ENCODE results near the gene AK4. TPM values are rescaled to one million over a fixed set of nuclear protein-coding genes. Genes with fewer than 3 reads are reported as not detected.
"Not testable (repeated sequence)": the region's sequence is repeated elsewhere in the genome, so short reads cannot be mapped to it uniquely, and the experiment has no call there.

AK4 gene
- polyA plus RNA-seq, 1 donor, result 16.5 TPM

GRCh38 chr1:65119951-65120350 lies 28.1 kb upstream of the AK4 start:
- Histone ChIP-seq H3K9me3 (ENCODE audit: control insufficient read depth, low read depth, low read length) (no peaks in the 10 kb centered on the region), H3K27ac (ENCODE audit: low read length) (no peak overlapping the region), H3K4me1 (ENCODE audit: control insufficient read depth, insufficient read depth, low read length) (no peaks in the 10 kb centered on the region), H3K27me3 (ENCODE audit: control insufficient read depth, insufficient read depth, low read length) (no peaks in the 10 kb centered on the region), H3K36me3 (ENCODE audit: control insufficient read depth, insufficient read depth, low read length) (no peaks in the 10 kb centered on the region), H3K4me3 (ENCODE audit: low read length) (no peak overlapping the region)
- no CpG with 5 or more reads among the region's 4 CpGs for WGBS (ENCODE audit: insufficient coverage, low lambda C conversion rate)
- DNase-seq, result no peak

- H3K4me3 ChIP-seq (ENCODE audit: low read length); H3K36me3 ChIP-seq (ENCODE audit: control insufficient read depth, insufficient read depth, low read length); H3K9me3 ChIP-seq (ENCODE audit: control insufficient read depth, low read depth, low read length); H3K27me3 ChIP-seq (ENCODE audit: control insufficient read depth, insufficient read depth, low read length); H3K27ac ChIP-seq (ENCODE audit: low read length); H3K4me1 ChIP-seq (ENCODE audit: control insufficient read depth, insufficient read depth, low read length); DNase-seq: not testable (repeated sequence)
- WGBS (ENCODE audit: insufficient coverage, low lambda C conversion rate), result no CpG with 5 or more reads among the region's 4 CpGs
Measured at GRCh38 chr1:65129104-65129503, 18.9 kb upstream of the AK4 start.

- H3K9me3 ChIP-seq (ENCODE audit: control insufficient read depth, low read depth, low read length), result no peaks in the 10 kb centered on the region
- WGBS (ENCODE audit: insufficient coverage, low lambda C conversion rate), result no CpG with 5 or more reads among the region's 1 CpG
Measured at GRCh38 chr1:65138524-65138923, 9.5 kb upstream of the AK4 start.

DNA sequence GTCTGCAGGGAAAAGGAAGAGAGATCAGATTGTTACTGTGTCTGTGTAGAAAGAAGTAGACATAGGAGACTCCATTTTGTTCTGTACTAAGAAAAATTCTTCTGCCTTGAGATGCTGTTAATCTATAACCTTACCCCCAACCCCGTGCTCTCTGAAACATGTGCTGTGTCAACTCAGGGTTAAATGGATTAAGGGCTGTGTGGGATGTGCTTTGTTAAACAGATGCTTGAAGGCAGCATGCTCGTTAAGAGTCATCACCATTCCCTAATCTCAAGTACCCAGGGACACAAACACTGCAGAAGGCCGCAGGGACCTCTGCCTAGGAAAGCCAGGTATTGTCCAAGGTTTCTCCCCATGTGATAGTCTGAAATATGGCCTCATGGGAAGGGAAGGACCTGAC lies 8.2 kb upstream of the AK4 start:
- not testable (repeated sequence) for H3K36me3 ChIP-seq (ENCODE audit: control insufficient read depth, insufficient read depth, low read length); H3K27ac ChIP-seq (ENCODE audit: low read length); H3K4me3 ChIP-seq (ENCODE audit: low read length); H3K4me1 ChIP-seq (ENCODE audit: control insufficient read depth, insufficient read depth, low read length); H3K9me3 ChIP-seq (ENCODE audit: control insufficient read depth, low read depth, low read length); H3K27me3 ChIP-seq (ENCODE audit: control insufficient read depth, insufficient read depth, low read length); DNase-seq
- WGBS (ENCODE audit: insufficient coverage, low lambda C conversion rate), result no CpG with 5 or more reads among the region's 3 CpGs

More at GRCh38 chr1:65138524-65138923, 9.5 kb upstream of the AK4 start:
- Histone ChIP-seq H3K4me1 (ENCODE audit: control insufficient read depth, insufficient read depth, low read length) (peaks cover 5% of the 10 kb centered on the region), H3K4me3 (ENCODE audit: low read length) (no peak overlapping the region), H3K27ac (ENCODE audit: low read length) (no peak overlapping the region), H3K27me3 (ENCODE audit: control insufficient read depth, insufficient read depth, low read length) (no peaks in the 10 kb centered on the region), H3K36me3 (ENCODE audit: control insufficient read depth, insufficient read depth, low read length) (no peaks in the 10 kb centered on the region)
- no peak for DNase-seq

GRCh38 chr1:65141394-65141793 lies 6.6 kb upstream of the AK4 start:
- Histone ChIP-seq H3K4me3 (ENCODE audit: low read length) (no peak overlapping the region), H3K4me1 (ENCODE audit: control insufficient read depth, insufficient read depth, low read length) (peaks cover 5% of the 10 kb centered on the region), H3K27me3 (ENCODE audit: control insufficient read depth, insufficient read depth, low read length) (peaks cover 4% of the 10 kb centered on the region), H3K36me3 (ENCODE audit: control insufficient read depth, insufficient read depth, low read length) (no peaks in the 10 kb centered on the region), H3K27ac (ENCODE audit: low read length) (peak overlapping the region; percentile 6), H3K9me3 (ENCODE audit: control insufficient read depth, low read depth, low read length) (no peaks in the 10 kb centered on the region)
- no CpG with 5 or more reads among the region's 4 CpGs for WGBS (ENCODE audit: insufficient coverage, low lambda C conversion rate)
- DNase-seq, result peak; percentile 43 to 77

DNA sequence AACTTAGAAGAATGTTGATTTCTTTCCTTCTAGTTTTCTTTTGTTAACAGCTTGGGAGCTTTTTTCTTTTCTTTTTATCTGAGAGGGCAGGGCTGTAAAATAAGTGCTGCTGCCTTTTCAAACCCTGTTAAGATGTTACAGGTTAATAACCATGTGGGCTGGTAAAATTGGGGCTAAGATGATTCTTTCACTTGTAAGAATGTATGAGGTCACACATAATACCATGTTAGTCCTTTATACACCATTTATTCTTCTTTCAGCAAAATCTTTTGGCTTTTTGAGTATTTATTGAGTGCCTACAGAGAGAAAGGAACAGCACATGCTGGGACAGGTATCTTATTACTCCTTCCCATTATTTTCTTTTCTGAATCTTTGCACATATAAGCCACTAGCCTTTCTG lies 6.1 kb upstream of the AK4 start:
- H3K9me3 ChIP-seq (ENCODE audit: control insufficient read depth, low read depth, low read length), result no peaks in the 10 kb centered on the region
- H3K4me1 ChIP-seq (ENCODE audit: control insufficient read depth, insufficient read depth, low read length), result peaks cover 5% of the 10 kb centered on the region
- H3K27ac ChIP-seq (ENCODE audit: low read length), result peak overlapping the region; percentile 6

DNA sequence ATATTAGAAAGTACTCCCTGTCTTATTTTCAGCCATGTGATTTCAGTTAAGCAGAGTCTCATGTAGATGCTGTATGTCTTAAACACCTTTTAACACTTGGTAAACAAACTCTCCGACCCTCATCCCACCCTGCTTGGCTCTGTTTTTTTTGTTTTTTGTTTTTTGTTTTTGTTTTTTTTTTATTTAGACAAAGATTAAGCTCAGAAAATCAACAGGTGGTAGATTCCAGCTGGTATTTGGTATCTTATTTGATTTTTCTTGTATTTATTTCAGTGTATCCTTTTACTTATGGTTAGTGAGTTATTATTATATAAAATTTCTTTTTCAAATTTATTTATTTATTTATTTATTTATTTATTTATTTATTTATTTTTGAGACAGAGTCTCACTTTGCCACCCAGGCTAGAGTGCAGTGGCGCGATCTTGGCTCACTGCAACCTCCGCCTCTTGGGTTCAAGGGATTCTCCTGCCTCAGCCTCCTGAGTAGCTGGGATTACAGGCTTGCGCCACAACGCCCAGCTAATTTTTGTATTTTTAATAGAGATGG lies 4.8 kb upstream of the AK4 start:
- not testable (repeated sequence) for H3K4me3 ChIP-seq (ENCODE audit: low read length); H3K36me3 ChIP-seq (ENCODE audit: control insufficient read depth, insufficient read depth, low read length); H3K9me3 ChIP-seq (ENCODE audit: control insufficient read depth, low read depth, low read length); DNase-seq; H3K27ac ChIP-seq (ENCODE audit: low read length); H3K4me1 ChIP-seq (ENCODE audit: control insufficient read depth, insufficient read depth, low read length)
- H3K27me3 ChIP-seq (ENCODE audit: control insufficient read depth, insufficient read depth, low read length), result peaks cover 13% of the 10 kb centered on the region
- WGBS (ENCODE audit: insufficient coverage, low lambda C conversion rate), result 17% methylated on average over 1 of the region's 6 CpGs

More for the DNA sequence above, 6.1 kb upstream of the AK4 start:
- DNase-seq, result no peak
- Histone ChIP-seq H3K4me3 (ENCODE audit: low read length) (no peak overlapping the region), H3K27me3 (ENCODE audit: control insufficient read depth, insufficient read depth, low read length) (peaks cover 9% of the 10 kb centered on the region), H3K36me3 (ENCODE audit: control insufficient read depth, insufficient read depth, low read length) (no peaks in the 10 kb centered on the region)

GRCh38 chr1:65146908-65147423 lies 1.0 kb upstream of the AK4 start:
- H3K27me3 ChIP-seq (ENCODE audit: control insufficient read depth, insufficient read depth, low read length), result peaks cover 13% of the 10 kb centered on the region
- peak in 1 of 2 donors; percentile 46 for DNase-seq
- no peaks in the 10 kb centered on the region for H3K9me3 ChIP-seq (ENCODE audit: control insufficient read depth, low read depth, low read length)
- no peaks in the 10 kb centered on the region for H3K36me3 ChIP-seq (ENCODE audit: control insufficient read depth, insufficient read depth, low read length)
- WGBS (ENCODE audit: insufficient coverage, low lambda C conversion rate), result no CpG with 5 or more reads among the region's 20 CpGs
- H3K27ac ChIP-seq (ENCODE audit: low read length), result no peak overlapping the region
- peaks cover 4% of the 10 kb centered on the region for H3K4me1 ChIP-seq (ENCODE audit: control insufficient read depth, insufficient read depth, low read length)
- H3K4me3 ChIP-seq (ENCODE audit: low read length), result peak overlapping the region; percentile 77

- WGBS (ENCODE audit: insufficient coverage, low lambda C conversion rate), result no CpG with 5 or more reads among the region's 88 CpGs
- Histone ChIP-seq H3K36me3 (ENCODE audit: control insufficient read depth, insufficient read depth, low read length) (no peaks in the 10 kb centered on the region), H3K4me1 (ENCODE audit: control insufficient read depth, insufficient read depth, low read length) (peaks cover 3% of the 10 kb centered on the region), H3K27ac (ENCODE audit: low read length) (peak overlapping the region; percentile 47), H3K4me3 (ENCODE audit: low read length) (peak overlapping the region; percentile 77), H3K9me3 (ENCODE audit: control insufficient read depth, low read depth, low read length) (no peaks in the 10 kb centered on the region), H3K27me3 (ENCODE audit: control insufficient read depth, insufficient read depth, low read length) (peaks cover 13% of the 10 kb centered on the region)
- DNase-seq, result peak; percentile 39 to 79
Measured at GRCh38 chr1:65147424-65148177, 402 bp upstream of the AK4 start.

GRCh38 chr1:65148548-65149350 lies 746 bp downstream of the AK4 start:
- peak; percentile 26 to 64 for DNase-seq
- Histone ChIP-seq H3K27ac (ENCODE audit: low read length) (peak overlapping the region; percentile 55), H3K4me3 (ENCODE audit: low read length) (peak overlapping the region; percentile 77), H3K9me3 (ENCODE audit: control insufficient read depth, low read depth, low read length) (no peaks in the 10 kb centered on the region), H3K36me3 (ENCODE audit: control insufficient read depth, insufficient read depth, low read length) (no peaks in the 10 kb centered on the region), H3K4me1 (ENCODE audit: control insufficient read depth, insufficient read depth, low read length) (peaks cover 3% of the 10 kb centered on the region), H3K27me3 (ENCODE audit: control insufficient read depth, insufficient read depth, low read length) (peaks cover 13% of the 10 kb centered on the region)
- no CpG with 5 or more reads among the region's 73 CpGs for WGBS (ENCODE audit: insufficient coverage, low lambda C conversion rate)
